ENCODE results near the gene NHLRC1.

The NHLRC1 gene

GRCh38 chr6:18138906-18139305 lies 16.4 kb upstream of the NHLRC1 start:
- DNase-seq, result no peak

GRCh38 chr6:18136260-18136659 lies 13.8 kb upstream of the NHLRC1 start:
- no peak for DNase-seq

- DNase-seq, result no peak
These were observed 12.7 kb upstream of the NHLRC1 start for GRCh38 chr6:18135171-18135570.

- DNase-seq, result no peak
These were observed 9.9 kb upstream of the NHLRC1 start for GRCh38 chr6:18132346-18132745.

- no peak for DNase-seq
These were observed 3.6 kb upstream of the NHLRC1 start for GRCh38 chr6:18126121-18126520.

- DNase-seq, result no peak
These were observed 823 bp downstream of the NHLRC1 start for GRCh38 chr6:18121580-18122127.

- DNase-seq, result no peak
These were observed 3.2 kb downstream of the NHLRC1 start for GRCh38 chr6:18119236-18119635.

- DNase-seq, result no peak
These were observed 4.1 kb downstream of the NHLRC1 start for GRCh38 chr6:18118330-18118729.

- DNase-seq, result no peak
These were observed 5.3 kb downstream of the NHLRC1 start for GRCh38 chr6:18117136-18117535.

GRCh38 chr6:18115356-18115755 lies 7.1 kb downstream of the NHLRC1 start:
- DNase-seq, result no peak

- no peak for DNase-seq
These were observed 12.3 kb downstream of the NHLRC1 start for GRCh38 chr6:18110162-18110561.

GRCh38 chr6:18107061-18107460 lies 15.4 kb downstream of the NHLRC1 start:
- DNase-seq, result no peak

GRCh38 chr6:18102783-18103509 lies 19.5 kb downstream of the NHLRC1 start:
- no peak for DNase-seq

GRCh38 chr6:18101873-18102272 lies 20.6 kb downstream of the NHLRC1 start:
- DNase-seq, result no peak

GRCh38 chr6:18101271-18101670 lies 21.2 kb downstream of the NHLRC1 start:
- DNase-seq, result no peak

- no peak for DNase-seq
These were observed 22.2 kb downstream of the NHLRC1 start for GRCh38 chr6:18100296-18100695.

GRCh38 chr6:18099511-18099910 lies 23.0 kb downstream of the NHLRC1 start:
- no peak for DNase-seq

GRCh38 chr6:18096423-18096822 lies 26.1 kb downstream of the NHLRC1 start:
- DNase-seq, result no peak

- DNase-seq, result no peak
These were observed 31.1 kb downstream of the NHLRC1 start for GRCh38 chr6:18091382-18091781.

- DNase-seq, result no peak
These were observed 32.1 kb downstream of the NHLRC1 start for GRCh38 chr6:18090349-18090786.

- no peak for DNase-seq
These were observed 33.8 kb downstream of the NHLRC1 start for GRCh38 chr6:18088419-18089296.

GRCh38 chr6:18087396-18088165 lies 34.9 kb downstream of the NHLRC1 start:
- DNase-seq, result no peak

GRCh38 chr6:18081025-18081668 lies 41.3 kb downstream of the NHLRC1 start:
- no peak for DNase-seq

Data from stimulated activated CD4-positive, alpha-beta T cell treated with anti-CD3 and anti-CD28 coated beads, Interleukin-1b, Interleukin-23, amount 100 ng/mL, for 48 hours (primary cell).